Measurements from ENCODE around the gene USP34. TPM values are rescaled to one million over a fixed set of nuclear protein-coding genes. Genes with fewer than 3 reads are reported as not detected.

USP34 gene
- total RNA-seq, 1 donor from 2014 or later: 176 TPM

GRCh38 chr2:61420991-61421544, 49.8 kb downstream of the USP34 start:
- Mint-ChIP-seq H3K4me3 (no peak overlapping the region), H3K36me3 (ENCODE audit: low read depth) (peaks cover 18% of the 10 kb centered on the region), H3K4me1 (peaks cover 75% of the 10 kb centered on the region), H3K27me3 (no peaks in the 10 kb centered on the region), H3K27ac (peak overlapping the region; percentile 66), H3K9me3 (no peaks in the 10 kb centered on the region)
- intact Hi-C loops (cut with micrococcal nuclease): no loop called here
- POLR2A ChIA-PET: interaction anchor here (0.6 to 1.2 kb wide), 4 partner anchors 39 to 821 kb away, joined by 3 to 9 read pairs (median 6); partner anchors contain the start of gene XPO1
- DNase-seq (no peak), ATAC-seq (ENCODE audit: low read depth) (no peak)
- TF ChIP-seq CTCF (IDR thresholded peaks at IDR 0.05): no peak
- CTCF ChIA-PET: interaction anchor here (1.1 to 1.3 kb wide), 2 partner anchors 48 to 237 kb away, joined by 3 to 4 read pairs; no protein-coding TSS in a partner anchor

GRCh38 chr2:61419570-61419969, 51.3 kb downstream of the USP34 start:
- CTCF ChIA-PET: no interaction called here
- POLR2A ChIA-PET: interaction anchor here (0.6 kb wide), 1 partner anchor 242 kb away, joined by 5 read pairs; no protein-coding TSS in a partner anchor
- H3K4me3 Mint-ChIP-seq: no peak overlapping the region
- H3K36me3 Mint-ChIP-seq (ENCODE audit: low read depth): peaks cover 23% of the 10 kb centered on the region
- no peaks in the 10 kb centered on the region for H3K27me3 Mint-ChIP-seq
- H3K9me3 Mint-ChIP-seq: no peaks in the 10 kb centered on the region
- peaks cover 61% of the 10 kb centered on the region for H3K4me1 Mint-ChIP-seq
- H3K27ac Mint-ChIP-seq: no peak overlapping the region
- TF ChIP-seq CTCF (IDR thresholded peaks at IDR 0.05): no peak
- DNase-seq: no peak
- ATAC-seq (ENCODE audit: low read depth): no peak
- intact Hi-C loops (cut with micrococcal nuclease): no loop called here

GRCh38 chr2:61419129-61419528, 51.8 kb downstream of the USP34 start:
- Mint-ChIP-seq H3K9me3 (no peaks in the 10 kb centered on the region), H3K4me1 (peaks cover 57% of the 10 kb centered on the region), H3K27me3 (no peaks in the 10 kb centered on the region), H3K27ac (no peak overlapping the region), H3K36me3 (ENCODE audit: low read depth) (peaks cover 26% of the 10 kb centered on the region), H3K4me3 (no peak overlapping the region)
- POLR2A ChIA-PET: no interaction called here
- no peak for DNase-seq
- CTCF ChIA-PET: no interaction called here
- intact Hi-C loops (cut with micrococcal nuclease): no loop called here
- peak; percentile 25 for ATAC-seq (ENCODE audit: low read depth)
- TF ChIP-seq CTCF (IDR thresholded peaks at IDR 0.05): no peak

- ATAC-seq (ENCODE audit: low read depth): no peak
- peaks cover 26% of the 10 kb centered on the region for H3K36me3 Mint-ChIP-seq (ENCODE audit: low read depth)
- H3K9me3 Mint-ChIP-seq: no peaks in the 10 kb centered on the region
- POLR2A ChIA-PET: no interaction called here
- TF ChIP-seq CTCF (IDR thresholded peaks at IDR 0.05): no peak
- H3K4me1 Mint-ChIP-seq: peaks cover 36% of the 10 kb centered on the region
- H3K4me3 Mint-ChIP-seq: no peak overlapping the region
- CTCF ChIA-PET: interaction anchor here (1.2 kb wide), 1 partner anchor 9 kb away, joined by 6 read pairs; no protein-coding TSS in a partner anchor
- no peaks in the 10 kb centered on the region for H3K27me3 Mint-ChIP-seq
- DNase-seq: no peak
- no peak overlapping the region for H3K27ac Mint-ChIP-seq
- intact Hi-C loops (cut with micrococcal nuclease): no loop called here
These were observed 53.8 kb downstream of the USP34 start for GRCh38 chr2:61416871-61417645.

GRCh38 chr2:61415265-61415664, 55.6 kb downstream of the USP34 start:
- no peak overlapping the region for H3K4me3 Mint-ChIP-seq
- ChIA-PET POLR2A (interaction anchor here (1.4 kb wide), 1 partner anchor 123 kb away, joined by 5 read pairs; the partner anchor contains the start of gene XPO1), CTCF (no interaction called here)
- no peaks in the 10 kb centered on the region for H3K9me3 Mint-ChIP-seq
- no peaks in the 10 kb centered on the region for H3K27me3 Mint-ChIP-seq
- TF ChIP-seq CTCF (IDR thresholded peaks at IDR 0.05): no peak
- peaks cover 31% of the 10 kb centered on the region for H3K36me3 Mint-ChIP-seq (ENCODE audit: low read depth)
- peaks cover 18% of the 10 kb centered on the region for H3K4me1 Mint-ChIP-seq
- no peak overlapping the region for H3K27ac Mint-ChIP-seq
- intact Hi-C loops (cut with micrococcal nuclease): no loop called here
- DNase-seq (no peak), ATAC-seq (ENCODE audit: low read depth) (no peak)
